HepG2 (cell line): ENCODE measurements around the gene RNPS1. TPM values are rescaled to one million over a fixed set of nuclear protein-coding genes. Genes with fewer than 3 reads are reported as not detected.

Experiments used
- CAMTA2 ChIP-seq: sonication (generic); formaldehyde crosslinking; IDR thresholded peaks from 2 replicates; pipeline ENCODE4 v1.4.0; 2020; ENCODE audit warnings: mild to moderate bottlenecking, missing genetic modification reagents, borderline replicate concordance
- CBX2 ChIP-seq, 2 experiments: fragments of 200-600 bp in 1 of 2; sonication (generic); formaldehyde crosslinking in 1 of 2; IDR thresholded peaks; 2 replicates each; pipeline versions ENCODE4 v1.7.0 to v1.8.1; 2018 to 2022; ENCODE audit warnings: low read depth in 2 of 2, low read length in 1 of 2, mild to moderate bottlenecking in 1 of 2, missing genetic modification reagents in 1 of 2
- DR1 ChIP-seq: sonication (generic); formaldehyde crosslinking; IDR thresholded peaks from 2 replicates; pipeline ENCODE4 v1.8.0; 2021; ENCODE audit warnings: mild to moderate bottlenecking, missing genetic modification reagents, inconsistent platforms
- DRAP1 ChIP-seq: IDR thresholded peaks from 2 replicates; pipeline ENCODE4 v1.6.1; 2016; ENCODE audit warnings: missing genetic modification reagents, missing compliant biosample characterization
- GFI1 ChIP-seq: sonication (generic); formaldehyde crosslinking; IDR thresholded peaks from 2 replicates; pipeline ENCODE4 v1.5.0; 2020; ENCODE audit warnings: missing genetic modification reagents, mild to moderate bottlenecking, borderline replicate concordance
- HNF4A ChIP-seq: sonication (generic); formaldehyde crosslinking; IDR thresholded peaks from 2 replicates; pipeline ENCODE4 v1.4.0; 2020; ENCODE audit warnings: missing genetic modification reagents
- MATR3 ChIP-seq: sonication (generic); formaldehyde crosslinking; IDR thresholded peaks from 2 replicates; pipeline ENCODE4 v1.4.0; 2020; ENCODE audit warnings: missing genetic modification reagents
- NAIF1 ChIP-seq: sonication (generic); formaldehyde crosslinking; IDR thresholded peaks from 2 replicates; pipeline ENCODE4 v1.5.0; 2020; ENCODE audit warnings: mild to moderate bottlenecking, missing genetic modification reagents, borderline replicate concordance
- PPARG ChIP-seq: conservative IDR thresholded peaks from 2 replicates; pipeline ENCODE4 v1.6.1; 2016; ENCODE audit warnings: missing biosample characterization, missing genetic modification reagents
- RARG ChIP-seq: sonication (generic); formaldehyde crosslinking; IDR thresholded peaks from 2 replicates; pipeline ENCODE4 v1.4.0; 2020; ENCODE audit warnings: low read depth, mild to moderate bottlenecking, missing genetic modification reagents
- RBFOX2 ChIP-seq: fragments of 200-400 bp; formaldehyde crosslinking; IDR thresholded peaks from 2 replicates; pipeline ENCODE4 v1.6.1; 2017; ENCODE audit warnings: low read depth, mild to moderate bottlenecking, low read length
- RBM22 ChIP-seq: fragments of 200-400 bp; formaldehyde crosslinking; optimal IDR thresholded peaks from 2 replicates; pipeline ENCODE3; 2017; ENCODE audit warnings: mild to moderate bottlenecking, low read length, moderate library complexity
- TCF7L2 ChIP-seq: IDR thresholded peaks from 2 replicates; pipeline ENCODE4 v1.6.1; 2011; ENCODE audit warnings: mild to moderate bottlenecking, low read depth, low read length, moderate library complexity
- TEAD2 ChIP-seq: sonication (generic); formaldehyde crosslinking; IDR thresholded peaks from 2 replicates; pipeline ENCODE4 v1.9.0; 2021; ENCODE audit warnings: missing genetic modification reagents
- THAP7 ChIP-seq: sonication (generic); formaldehyde crosslinking; IDR thresholded peaks from 2 replicates; pipeline ENCODE4 v1.8.1; 2023; ENCODE audit warnings: mild to moderate bottlenecking, missing genetic modification reagents
- ZBTB3 ChIP-seq: sonication (generic); formaldehyde crosslinking; IDR thresholded peaks from 2 replicates; pipeline ENCODE4 v1.4.0; 2020; ENCODE audit warnings: low read depth, mild to moderate bottlenecking, moderate library complexity, missing genetic modification reagents, borderline replicate concordance
- ZBTB4 ChIP-seq: sonication (generic); formaldehyde crosslinking; IDR thresholded peaks from 2 replicates; pipeline ENCODE4 v1.4.0; 2020; ENCODE audit warnings: missing genetic modification reagents, mild to moderate bottlenecking, borderline replicate concordance
- ZFP36 ChIP-seq: fragments of 150-350 bp; IDR thresholded peaks from 2 replicates; pipeline ENCODE4 v1.6.1; 2018; ENCODE audit warnings: borderline replicate concordance, low read length, low read depth; ENCODE audit not compliant: partially characterized antibody
- ZNF225 ChIP-seq: sonication (generic); formaldehyde crosslinking; IDR thresholded peaks from 2 replicates; pipeline ENCODE4 v1.4.0; 2020; ENCODE audit warnings: mild to moderate bottlenecking, missing genetic modification reagents
- ZNF329 ChIP-seq: sonication (generic); formaldehyde crosslinking; IDR thresholded peaks from 2 replicates; pipeline ENCODE4 v1.9.0; 2021; ENCODE audit warnings: low read depth, mild to moderate bottlenecking, missing genetic modification reagents
- ZNF570 ChIP-seq: sonication (generic); formaldehyde crosslinking; IDR thresholded peaks from 2 replicates; pipeline ENCODE4 v1.4.0; 2020; ENCODE audit warnings: mild to moderate bottlenecking, missing genetic modification reagents, borderline replicate concordance
- ZNF572 ChIP-seq: sonication (generic); formaldehyde crosslinking; IDR thresholded peaks from 2 replicates; pipeline ENCODE4 v1.5.1; 2020; ENCODE audit warnings: mild to moderate bottlenecking, missing genetic modification reagents
- ZNF576 ChIP-seq: sonication (generic); formaldehyde crosslinking; IDR thresholded peaks from 2 replicates; pipeline ENCODE4 v1.4.0; 2020; ENCODE audit warnings: mild to moderate bottlenecking, missing genetic modification reagents
- ZNF589 ChIP-seq: sonication (generic); formaldehyde crosslinking; conservative IDR thresholded peaks from 2 replicates; pipeline ENCODE4 v1.8.0; 2022; ENCODE audit warnings: mild to moderate bottlenecking, moderate library complexity, missing genetic modification reagents
- ZNF773 ChIP-seq: sonication (generic); formaldehyde crosslinking; IDR thresholded peaks from 2 replicates; pipeline ENCODE4 v1.4.0; 2020; ENCODE audit warnings: missing genetic modification reagents, borderline replicate concordance
- ZNF850 ChIP-seq: sonication (generic); formaldehyde crosslinking; conservative IDR thresholded peaks from 2 replicates; pipeline ENCODE4 v1.9.0; 2021; ENCODE audit warnings: mild to moderate bottlenecking, missing genetic modification reagents
- ZSCAN22 ChIP-seq: sonication (generic); formaldehyde crosslinking; IDR thresholded peaks from 2 replicates; pipeline ENCODE4 v1.4.0; 2020; ENCODE audit warnings: mild to moderate bottlenecking, missing genetic modification reagents
- ZSCAN30 ChIP-seq: sonication (generic); formaldehyde crosslinking; IDR thresholded peaks from 2 replicates; pipeline ENCODE4 v1.5.0; 2020; ENCODE audit warnings: mild to moderate bottlenecking, missing genetic modification reagents
- polyA plus RNA-seq, 8 experiments: library from polyadenylated mRNA; depleted of rRNA in 3 of 8; stranded (reverse) in 7 of 8; unstranded in 1 of 8; fragments of >200 nt; fragmentation: Illumina TruSeq in 4 of 8; extraction: Trizol in 4 of 8; gene quantifications; 2 replicates each; pipeline versions ENCODE4 v1.2.1 to v1.2.3, GENCODE V29; 2011 to 2016; ENCODE audit warnings: low read depth in 4 of 8, missing spikeins in 1 of 8, mixed read lengths in 1 of 8; ENCODE audit not compliant: insufficient read depth in 1 of 8
- total RNA-seq, 5 experiments: library from RNA; depleted of rRNA; stranded (reverse); fragments of >200 nt; fragmentation: Illumina TruSeq; extraction: Trizol; gene quantifications; 2 replicates each; pipeline ENCODE4 v1.2.3, GENCODE V29; 2016; ENCODE audit warnings: low read depth in 1 of 5

RNPS1 gene
- total and polyA plus RNA-seq, 2 of the 13 experiments (the other 11 are each of a cell fraction or from before 2014, with no cell fraction given): 126 to 133 TPM

- TF ChIP-seq ZNF329 (CRISPR knock-in tag) (no peak), DRAP1 (CRISPR knock-in tag) (no peak), RBFOX2 (no peak), ZNF850 (CRISPR knock-in tag) (no peak), DR1 (CRISPR knock-in tag) (no peak), ZBTB4 (0 out of 2 replicates have a peak, but pooled peaks have one; percentile 1), ZNF570 (CRISPR knock-in tag) (no peak), HNF4A (CRISPR knock-in tag) (no peak; the same call in 1 of the 2 replicates), NAIF1 (CRISPR knock-in tag) (no peak), RBM22 (no peak), MATR3 (CRISPR knock-in tag) (no peak), ZFP36 (no peak), TCF7L2 (no peak), ZNF576 (CRISPR knock-in tag) (no peak), RARG (CRISPR knock-in tag) (no peak), ZBTB3 (CRISPR knock-in tag) (no peak), ZNF589 (CRISPR knock-in tag) (no peak), CAMTA2 (CRISPR knock-in tag) (0 out of 2 replicates have a peak, but pooled peaks have one; percentile 14), CBX2 (IDR thresholded peaks at IDR 0.05; ENCODE audit: low read depth, low read length) (no peak), CBX2 (CRISPR knock-in tag; IDR thresholded peaks at IDR 0.05; ENCODE audit: low read depth) (no peak), ZNF225 (CRISPR knock-in tag) (no peak), ZNF572 (0 out of 2 replicates have a peak, but pooled peaks have one; percentile 61), TEAD2 (CRISPR knock-in tag) (no peak), THAP7 (no peak), ZNF773 (CRISPR knock-in tag) (no peak), PPARG (no peak), ZSCAN30 (CRISPR knock-in tag) (no peak), ZSCAN22 (CRISPR knock-in tag) (peak; percentile 74; the same call in 1 of the 2 replicates), GFI1 (CRISPR knock-in tag) (no peak)
These were observed 62.0 kb downstream of the RNPS1 start (continued) for GRCh38 chr16:2205967-2206313.
